Gastrocnemius medialis (tissue), 4 donors: ENCODE data around the gene TEX264.

Experiments
- POLR2A ChIP-seq, 2 donors: fragments of 450-650 bp; IDR thresholded peaks; one replicate each; pipeline ENCODE4 v1.6.1; 2017; ENCODE audit warnings: antibody characterized with exemption in 2 of 2, mild to moderate bottlenecking in 2 of 2, moderate library complexity in 2 of 2
- TF ChIP-seq, protein P1 (sequence below), 5 experiments: fragments of 450-650 bp in 3 of 5; fragments of 200-600 bp in 2 of 5; sonication (generic) in 2 of 5; IDR thresholded peaks in 4 of 5; conservative IDR thresholded peaks in 1 of 5; 1 replicate in 4 of 5; 2 replicates in 1 of 5; pipeline ENCODE4 v1.5.1; 2016 to 2019; ENCODE audit warnings: antibody characterized with exemption in 5 of 5, mild to moderate bottlenecking in 3 of 5, moderate library complexity in 3 of 5

DNA sequence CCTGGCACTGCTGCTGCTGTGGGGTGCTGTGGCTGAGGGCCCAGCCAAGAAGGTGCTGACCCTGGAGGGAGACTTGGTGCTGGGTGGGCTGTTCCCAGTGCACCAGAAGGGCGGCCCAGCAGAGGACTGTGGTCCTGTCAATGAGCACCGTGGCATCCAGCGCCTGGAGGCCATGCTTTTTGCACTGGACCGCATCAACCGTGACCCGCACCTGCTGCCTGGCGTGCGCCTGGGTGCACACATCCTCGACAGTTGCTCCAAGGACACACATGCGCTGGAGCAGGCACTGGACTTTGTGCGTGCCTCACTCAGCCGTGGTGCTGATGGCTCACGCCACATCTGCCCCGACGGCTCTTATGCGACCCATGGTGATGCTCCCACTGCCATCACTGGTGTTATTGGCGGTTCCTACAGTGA, 38.0 kb downstream of the TEX264 start:
- TF ChIP-seq, protein P1, sequence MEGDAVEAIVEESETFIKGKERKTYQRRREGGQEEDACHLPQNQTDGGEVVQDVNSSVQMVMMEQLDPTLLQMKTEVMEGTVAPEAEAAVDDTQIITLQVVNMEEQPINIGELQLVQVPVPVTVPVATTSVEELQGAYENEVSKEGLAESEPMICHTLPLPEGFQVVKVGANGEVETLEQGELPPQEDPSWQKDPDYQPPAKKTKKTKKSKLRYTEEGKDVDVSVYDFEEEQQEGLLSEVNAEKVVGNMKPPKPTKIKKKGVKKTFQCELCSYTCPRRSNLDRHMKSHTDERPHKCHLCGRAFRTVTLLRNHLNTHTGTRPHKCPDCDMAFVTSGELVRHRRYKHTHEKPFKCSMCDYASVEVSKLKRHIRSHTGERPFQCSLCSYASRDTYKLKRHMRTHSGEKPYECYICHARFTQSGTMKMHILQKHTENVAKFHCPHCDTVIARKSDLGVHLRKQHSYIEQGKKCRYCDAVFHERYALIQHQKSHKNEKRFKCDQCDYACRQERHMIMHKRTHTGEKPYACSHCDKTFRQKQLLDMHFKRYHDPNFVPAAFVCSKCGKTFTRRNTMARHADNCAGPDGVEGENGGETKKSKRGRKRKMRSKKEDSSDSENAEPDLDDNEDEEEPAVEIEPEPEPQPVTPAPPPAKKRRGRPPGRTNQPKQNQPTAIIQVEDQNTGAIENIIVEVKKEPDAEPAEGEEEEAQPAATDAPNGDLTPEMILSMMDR (IDR thresholded peaks at IDR 0.05 in 4 of 5, conservative IDR thresholded peaks at IDR 0.05 in 1 of 5) = no peak
- TF ChIP-seq POLR2A (IDR thresholded peaks at IDR 0.05) = no peak
